ENCODE data around the gene AEBP2. TPM values are rescaled to one million over a fixed set of nuclear protein-coding genes. Genes with fewer than 3 reads are reported as not detected.
"Not testable (repeated sequence)": the region's sequence is repeated elsewhere in the genome, so short reads cannot be mapped to it uniquely, and the experiment has no call there.

AEBP2 gene
- polyA plus RNA-seq, 3 donors = 4.5 to 12.1 (median 10.1) TPM

- H3K27ac ChIP-seq (ENCODE audit: low read depth, low read length) = not testable (repeated sequence)
- 94 to 96% (median 95%) methylated on average over 5 of the region's 5 CpGs for WGBS, 3 donors
Observed at GRCh38 chr12:19413582-19413981, 25.7 kb upstream of the AEBP2 start.

GRCh38 chr12:19415563-19415962 is 23.7 kb upstream of the AEBP2 start:
- H3K27ac ChIP-seq (ENCODE audit: low read depth, low read length) = no peak overlapping the region

GRCh38 chr12:19419086-19419485 is 20.2 kb upstream of the AEBP2 start:
- WGBS, 3 donors = 96 to 97% (median 97%) methylated on average over 14 of the region's 14 CpGs
- no peak overlapping the region for H3K27ac ChIP-seq (ENCODE audit: low read depth, low read length)

- 74 to 89% (median 85%) methylated on average over 6 of the region's 6 CpGs for WGBS, 3 donors
- H3K27ac ChIP-seq (ENCODE audit: low read depth, low read length) = no peak overlapping the region
Observed at GRCh38 chr12:19421503-19422282, 17.6 kb upstream of the AEBP2 start.

GRCh38 chr12:19423166-19423930 is 15.9 kb upstream of the AEBP2 start:
- no peak overlapping the region for H3K27ac ChIP-seq (ENCODE audit: low read depth, low read length)
- WGBS, 3 donors = 86 to 97% (median 93%) methylated on average over 12 of the region's 12 CpGs

GRCh38 chr12:19428246-19428645 is 11.0 kb upstream of the AEBP2 start:
- no peak overlapping the region for H3K27ac ChIP-seq (ENCODE audit: low read depth, low read length)
- 67 to 82% (median 81%) methylated on average over 5 of the region's 5 CpGs for WGBS, 3 donors

GRCh38 chr12:19429491-19429890 is 9.8 kb upstream of the AEBP2 start:
- H3K27ac ChIP-seq (ENCODE audit: low read depth, low read length) = not testable (repeated sequence)
- WGBS, 3 donors = 100% methylated on average over 1 to 2 of the region's 2 CpGs

GRCh38 chr12:19430988-19431387 is 8.3 kb upstream of the AEBP2 start:
- no peak overlapping the region for H3K27ac ChIP-seq (ENCODE audit: low read depth, low read length)

GRCh38 chr12:19431407-19432308 is 7.6 kb upstream of the AEBP2 start:
- 78 to 82% (median 82%) methylated on average over 5 of the region's 5 CpGs for WGBS, 3 donors
- H3K27ac ChIP-seq (ENCODE audit: low read depth, low read length) = no peak overlapping the region

- H3K27ac ChIP-seq (ENCODE audit: low read depth, low read length) = no peak overlapping the region
- 93 to 94% (median 94%) methylated on average over 9 of the region's 9 CpGs for WGBS, 3 donors
Observed at GRCh38 chr12:19432309-19433170, 6.8 kb upstream of the AEBP2 start.

GRCh38 chr12:19434538-19434937 is 4.8 kb upstream of the AEBP2 start:
- WGBS, 3 donors = 59 to 80% (median 66%) methylated on average over 3 of the region's 3 CpGs
- H3K27ac ChIP-seq (ENCODE audit: low read depth, low read length) = no peak overlapping the region

- no peak overlapping the region for H3K27ac ChIP-seq (ENCODE audit: low read depth, low read length)
- 84 to 93% (median 90%) methylated on average over 10 of the region's 10 CpGs for WGBS, 3 donors
Observed at GRCh38 chr12:19435831-19436497, 3.3 kb upstream of the AEBP2 start.

- WGBS, 3 donors = 37 to 74% (median 53%) methylated on average over 2 of the region's 2 CpGs
Observed at GRCh38 chr12:19436931-19437330, 2.4 kb upstream of the AEBP2 start.

GRCh38 chr12:19437996-19438395 is 1.3 kb upstream of the AEBP2 start:
- H3K27ac ChIP-seq (ENCODE audit: low read depth, low read length) = no peak overlapping the region
- WGBS, 3 donors = 80 to 91% (median 80%) methylated on average over 3 of the region's 3 CpGs

More at GRCh38 chr12:19436931-19437330, 2.4 kb upstream of the AEBP2 start:
- no peak overlapping the region for H3K27ac ChIP-seq (ENCODE audit: low read depth, low read length)

GRCh38 chr12:19440019-19440858 is 947 bp downstream of the AEBP2 start:
- peak overlapping the region; percentile 81 for H3K27ac ChIP-seq (ENCODE audit: low read depth, low read length)
- 0 to 1% (median 0%) methylated on average over 55 to 71 of the region's 71 CpGs for WGBS, 3 donors

GRCh38 chr12:19440916-19441315 is 1.6 kb downstream of the AEBP2 start:
- H3K27ac ChIP-seq (ENCODE audit: low read depth, low read length) = no peak overlapping the region
- 3 to 10% (median 10%) methylated on average over 8 of the region's 8 CpGs for WGBS, 3 donors

- WGBS, 3 donors = 87 to 95% (median 92%) methylated on average over 4 of the region's 4 CpGs
- no peak overlapping the region for H3K27ac ChIP-seq (ENCODE audit: low read depth, low read length)
Observed at GRCh38 chr12:19443585-19443984, 4.3 kb downstream of the AEBP2 start.
